ENCODE data around the gene SLFN12.
"Not testable (repeated sequence)": the region's sequence is repeated elsewhere in the genome, so short reads cannot be mapped to it uniquely, and the experiment has no call there.

The SLFN12 gene

GRCh38 chr17:35407531-35407930 is 24.8 kb downstream of the SLFN12 start:
- no peak for DNase-seq (ENCODE audit: low read depth)

- DNase-seq (ENCODE audit: low read depth): no peak
Observed at GRCh38 chr17:35406568-35406967, 25.7 kb downstream of the SLFN12 start.

GRCh38 chr17:35404360-35404759 is 27.9 kb downstream of the SLFN12 start:
- no peak for DNase-seq (ENCODE audit: low read depth)

GRCh38 chr17:35393783-35394182 is 38.5 kb downstream of the SLFN12 start:
- not testable (repeated sequence) for DNase-seq (ENCODE audit: low read depth)

GRCh38 chr17:35390663-35391062 is 41.6 kb downstream of the SLFN12 start:
- DNase-seq (ENCODE audit: low read depth): no peak

GRCh38 chr17:35390156-35390555 is 42.1 kb downstream of the SLFN12 start:
- DNase-seq (ENCODE audit: low read depth): no peak

GRCh38 chr17:35387496-35387895 is 44.8 kb downstream of the SLFN12 start:
- DNase-seq (ENCODE audit: low read depth): no peak

GRCh38 chr17:35377706-35378105 is 54.6 kb downstream of the SLFN12 start:
- no peak for DNase-seq (ENCODE audit: low read depth)

- no peak for DNase-seq (ENCODE audit: low read depth)
Observed at GRCh38 chr17:35377068-35377467, 55.2 kb downstream of the SLFN12 start.

GRCh38 chr17:35376245-35376644 is 56.1 kb downstream of the SLFN12 start:
- no peak for DNase-seq (ENCODE audit: low read depth)

- no peak for DNase-seq (ENCODE audit: low read depth)
Observed at GRCh38 chr17:35374766-35375344, 57.4 kb downstream of the SLFN12 start.

GRCh38 chr17:35373984-35374765 is 58.1 kb downstream of the SLFN12 start:
- peak; percentile 6 for DNase-seq (ENCODE audit: low read depth)

- peak; percentile 76 for DNase-seq (ENCODE audit: low read depth)
Observed at GRCh38 chr17:35373534-35373983, 58.7 kb downstream of the SLFN12 start, which contains the start of gene SLFN11. Gene SLFN11, minus strand, starts transcription at chr17:35373621. Its CDS starts 9,814 bp downstream, at chr17:35363807.

GRCh38 chr17:35372846-35373533 is 59.3 kb downstream of the SLFN12 start:
- DNase-seq (ENCODE audit: low read depth): no peak

GRCh38 chr17:35371934-35372333 is 60.4 kb downstream of the SLFN12 start:
- no peak for DNase-seq (ENCODE audit: low read depth)

- no peak for DNase-seq (ENCODE audit: low read depth)
Observed at GRCh38 chr17:35368081-35368830, 64.0 kb downstream of the SLFN12 start.

- no peak for DNase-seq (ENCODE audit: low read depth)
Observed at GRCh38 chr17:35361027-35361426, 71.3 kb downstream of the SLFN12 start.

Data from stimulated activated CD8-positive, alpha-beta memory T cell treated with anti-CD3 and anti-CD28 coated beads, Interleukin-15, amount 100 ng/mL, for 24 hours (primary cell).